Dermis blood vessel endothelial cell (primary cell): ENCODE results near the gene TGIF1. TPM values are rescaled to one million over a fixed set of nuclear protein-coding genes. Genes with fewer than 3 reads are reported as not detected.
"Not testable (repeated sequence)": the region's sequence is repeated elsewhere in the genome, so short reads cannot be mapped to it uniquely, and the experiment has no call there.

ENCODE experiments used
- DNase-seq: peaks from one replicate; pipeline ENCODE4 v3.0.0; 2010
- total RNA-seq: library from RNA; depleted of rRNA; stranded (reverse); fragments of >200 nt; gene quantifications from 2 replicates; pipeline ENCODE4 v1.2.3, GENCODE V29; 2014

Gene TGIF1
- total RNA-seq, 1 donor from 2014 or later, result 195 TPM

GRCh38 chr18:3456686-3457069 lies 6.7 kb downstream of the TGIF1 start:
- no peak for DNase-seq

GRCh38 chr18:3457261-3457724 lies 7.3 kb downstream of the TGIF1 start:
- no peak for DNase-seq

- no peak for DNase-seq
Measured at GRCh38 chr18:3458378-3458777, 8.4 kb downstream of the TGIF1 start.

- peak; percentile 61 for DNase-seq
Measured at GRCh38 chr18:3458952-3459853, 9.2 kb downstream of the TGIF1 start.

- no peak for DNase-seq
Measured at GRCh38 chr18:3460823-3461398, 10.9 kb downstream of the TGIF1 start.

GRCh38 chr18:3461704-3462103 lies 11.7 kb downstream of the TGIF1 start:
- no peak for DNase-seq

GRCh38 chr18:3463051-3463450 lies 13.1 kb downstream of the TGIF1 start:
- peak; percentile 47 for DNase-seq

- DNase-seq, result peak; percentile 94
Measured at GRCh38 chr18:3466045-3466444, 16.1 kb downstream of the TGIF1 start.

GRCh38 chr18:3466872-3467271 lies 16.9 kb downstream of the TGIF1 start:
- DNase-seq, result peak; percentile 82

DNA sequence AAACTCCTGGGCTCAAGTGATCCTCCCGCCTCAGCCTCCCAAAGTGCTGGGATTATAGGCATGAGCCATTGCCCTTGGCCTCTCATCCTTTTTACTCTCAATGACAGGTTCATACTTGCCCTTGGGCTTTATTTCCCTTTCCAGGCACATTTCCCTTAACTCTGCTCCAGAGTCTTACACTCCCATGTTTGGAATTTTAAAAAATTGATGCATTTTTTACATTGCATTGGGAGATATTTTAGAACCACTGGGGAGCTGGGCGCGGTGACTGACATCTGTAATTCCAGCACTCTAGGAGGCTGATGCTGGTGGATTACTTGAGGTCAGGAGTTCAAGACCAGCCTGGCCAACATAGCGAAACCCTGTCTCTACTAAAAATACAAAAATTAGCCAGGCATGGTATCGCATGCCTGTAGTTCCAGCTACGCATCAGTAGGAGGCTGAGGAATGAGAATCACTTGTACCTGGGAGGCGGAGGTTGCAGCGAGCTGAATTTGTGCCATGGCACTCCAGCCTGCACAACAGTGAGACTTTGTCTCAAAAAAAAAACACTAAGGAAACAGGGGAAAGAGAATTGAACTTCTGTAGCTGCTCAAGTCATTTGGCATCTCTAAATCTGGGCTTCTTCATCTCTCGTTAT lies 18.2 kb downstream of the TGIF1 start:
- no peak for DNase-seq

- DNase-seq, result no peak
Measured at GRCh38 chr18:3468833-3469232, 18.9 kb downstream of the TGIF1 start.

DNA sequence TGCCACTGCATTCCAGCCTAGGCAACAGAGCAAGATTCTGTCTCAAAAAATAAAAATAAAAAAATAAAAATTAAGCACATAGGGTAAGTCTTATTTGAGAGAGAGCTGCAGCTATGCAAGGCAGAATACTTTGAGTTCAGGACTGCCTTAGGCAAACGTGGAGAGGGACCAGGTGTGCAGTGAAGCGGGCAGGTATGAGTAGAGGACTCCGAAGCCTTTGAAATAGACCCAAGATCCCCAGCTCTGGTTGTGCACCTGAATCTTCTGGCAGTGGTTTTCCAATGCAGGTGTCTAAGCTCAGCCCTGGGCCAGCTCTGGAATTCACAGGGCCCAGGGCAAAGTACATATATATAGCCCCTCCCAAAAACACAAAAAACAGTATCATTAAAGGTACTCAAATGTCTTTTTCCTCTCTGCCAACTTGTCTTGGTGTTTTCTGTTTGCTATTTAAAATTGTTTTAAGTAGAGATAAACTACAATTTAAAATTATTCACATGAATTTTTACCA lies 21.2 kb downstream of the TGIF1 start:
- DNase-seq, result no peak

DNA sequence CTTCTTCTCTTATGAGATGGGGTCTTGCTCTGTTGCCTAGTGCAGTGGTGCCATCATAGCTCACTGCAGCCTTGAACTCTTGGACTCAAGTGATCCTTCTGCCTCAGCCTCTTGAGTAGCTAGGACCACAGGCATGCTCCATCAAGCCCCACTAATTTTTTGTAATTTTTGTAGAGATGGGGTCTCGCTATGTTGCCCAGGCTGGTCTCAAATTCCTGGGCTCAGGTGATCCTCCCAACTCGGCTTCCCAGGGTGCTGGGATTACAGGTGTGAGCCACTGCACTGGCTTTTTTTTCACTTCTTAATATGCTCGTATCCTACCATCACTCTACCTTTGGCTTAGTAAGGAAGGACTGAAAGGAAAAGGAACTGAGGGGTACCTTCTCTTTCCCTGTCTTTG lies 22.1 kb downstream of the TGIF1 start:
- DNase-seq, result not testable (repeated sequence)

GRCh38 chr18:3472681-3473544 lies 22.9 kb downstream of the TGIF1 start:
- DNase-seq, result peak; percentile 34

- DNase-seq, result peak; percentile 61
Measured at GRCh38 chr18:3478262-3478978, 28.4 kb downstream of the TGIF1 start.

DNA sequence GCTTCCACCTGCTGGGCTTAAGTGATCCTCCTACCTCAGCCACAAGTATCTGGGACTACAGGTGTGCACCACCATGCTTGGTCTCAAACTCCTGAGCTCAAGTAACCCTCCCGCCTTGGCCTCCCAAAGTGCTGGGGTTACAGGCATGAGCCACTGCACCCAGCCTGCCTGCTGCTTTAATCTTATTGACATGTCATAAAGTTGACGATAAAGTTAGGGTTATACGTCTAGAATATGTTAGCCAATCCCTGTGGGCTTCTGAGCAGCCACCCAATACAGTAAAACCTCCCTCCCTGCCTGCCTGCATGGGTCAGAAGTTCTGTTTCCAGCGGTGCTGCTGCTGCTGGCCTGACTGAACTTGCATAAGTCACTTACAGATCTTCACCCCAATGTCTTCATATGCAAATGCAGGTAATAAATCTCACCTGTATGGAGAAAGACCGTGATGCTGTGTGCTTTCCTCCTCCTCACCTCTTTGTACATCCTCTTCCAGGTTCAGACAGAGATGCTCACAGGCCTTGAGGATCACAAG lies 30.1 kb downstream of the TGIF1 start:
- DNase-seq, result no peak

- no peak for DNase-seq
Measured at GRCh38 chr18:3480827-3481573, 31.0 kb downstream of the TGIF1 start.

DNA sequence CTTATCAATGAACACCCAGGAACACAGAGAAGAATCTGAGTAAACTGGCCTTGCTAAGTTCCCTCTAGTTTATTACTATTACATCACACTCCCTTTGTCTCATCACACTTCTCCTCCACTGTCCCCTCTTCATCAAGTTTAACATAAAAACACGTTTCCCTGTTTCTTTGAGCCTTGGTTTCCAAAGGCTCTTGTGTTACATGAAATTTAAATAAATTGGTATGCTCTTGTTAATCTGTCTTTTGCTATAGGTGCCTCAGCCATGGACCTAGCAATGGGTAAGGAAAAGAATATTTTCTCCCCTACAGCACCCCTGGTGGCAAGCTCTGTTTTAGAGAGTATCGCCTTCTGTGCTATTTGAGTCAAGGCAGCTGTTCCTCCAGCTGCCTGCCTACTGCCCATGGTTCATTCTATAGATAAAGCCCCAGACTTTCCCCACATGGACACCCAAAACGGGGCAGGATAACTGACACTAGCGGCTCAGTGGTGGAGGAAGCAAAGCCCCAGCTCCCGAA lies 31.8 kb downstream of the TGIF1 start:
- DNase-seq, result peak; percentile 53

DNA sequence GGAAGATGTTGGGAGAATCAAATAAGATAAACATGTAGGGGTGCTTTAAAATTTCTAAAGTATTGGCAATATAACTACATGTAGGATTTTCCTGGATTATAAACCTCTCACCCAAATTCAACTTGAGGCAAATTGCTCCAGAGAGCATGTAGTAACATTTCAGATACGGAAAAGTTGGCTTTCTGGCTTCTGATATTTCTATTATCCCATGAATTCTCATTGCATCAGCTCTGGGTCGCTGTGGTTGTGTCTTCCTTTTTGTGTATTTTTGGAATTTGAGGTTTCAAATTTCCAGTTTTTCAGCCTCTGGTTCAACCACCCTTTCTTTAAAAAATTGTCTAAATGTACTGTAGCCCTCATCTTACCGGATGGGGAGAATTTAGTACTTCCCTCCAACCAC lies 32.3 kb downstream of the TGIF1 start:
- DNase-seq, result no peak
